ENCODE data around the gene VASH2.

Gene VASH2

GRCh38 chr1:212917858-212918257 lies 32.5 kb upstream of the VASH2 start:
- no peak for FAIRE-seq
- TF ChIP-seq POLR2A (IDR thresholded peaks at IDR 0.05; ENCODE audit: low read depth, low read length), result no peak
- DNase-seq (ENCODE audit: insufficient read length, low spot score), result no peak

GRCh38 chr1:212918824-212919223 lies 31.5 kb upstream of the VASH2 start:
- FAIRE-seq (no peak), DNase-seq (ENCODE audit: insufficient read length, low spot score) (no peak)
- TF ChIP-seq POLR2A (IDR thresholded peaks at IDR 0.05; ENCODE audit: low read depth, low read length), result no peak

GRCh38 chr1:212920246-212920645 lies 30.1 kb upstream of the VASH2 start:
- TF ChIP-seq POLR2A (IDR thresholded peaks at IDR 0.05; ENCODE audit: low read depth, low read length), result no peak
- FAIRE-seq (no peak), DNase-seq (ENCODE audit: insufficient read length, low spot score) (no peak)

- no peak for TF ChIP-seq POLR2A (IDR thresholded peaks at IDR 0.05; ENCODE audit: low read depth, low read length)
- no peak for FAIRE-seq
- no peak for DNase-seq (ENCODE audit: insufficient read length, low spot score)
Measured at GRCh38 chr1:212920896-212921295, 29.4 kb upstream of the VASH2 start.

GRCh38 chr1:212922016-212922415 lies 28.3 kb upstream of the VASH2 start:
- DNase-seq (ENCODE audit: insufficient read length, low spot score) (no peak), FAIRE-seq (no peak)
- TF ChIP-seq POLR2A (IDR thresholded peaks at IDR 0.05; ENCODE audit: low read depth, low read length), result no peak

GRCh38 chr1:212926372-212926771 lies 24.0 kb upstream of the VASH2 start:
- TF ChIP-seq POLR2A (IDR thresholded peaks at IDR 0.05; ENCODE audit: low read depth, low read length), result no peak
- FAIRE-seq, result no peak
- DNase-seq (ENCODE audit: insufficient read length, low spot score), result no peak

- FAIRE-seq (no peak), DNase-seq (ENCODE audit: insufficient read length, low spot score) (no peak)
- no peak for TF ChIP-seq POLR2A (IDR thresholded peaks at IDR 0.05; ENCODE audit: low read depth, low read length)
Measured at GRCh38 chr1:212928323-212929291, 21.7 kb upstream of the VASH2 start.

GRCh38 chr1:212930986-212931678 lies 19.2 kb upstream of the VASH2 start:
- no peak for TF ChIP-seq POLR2A (IDR thresholded peaks at IDR 0.05; ENCODE audit: low read depth, low read length)
- no peak for DNase-seq (ENCODE audit: insufficient read length, low spot score)
- no peak for FAIRE-seq

GRCh38 chr1:212933815-212934471 lies 16.4 kb upstream of the VASH2 start:
- FAIRE-seq (no peak), DNase-seq (ENCODE audit: insufficient read length, low spot score) (no peak)
- no peak for TF ChIP-seq POLR2A (IDR thresholded peaks at IDR 0.05; ENCODE audit: low read depth, low read length)

- no peak for FAIRE-seq
- no peak for TF ChIP-seq POLR2A (IDR thresholded peaks at IDR 0.05; ENCODE audit: low read depth, low read length)
- DNase-seq (ENCODE audit: insufficient read length, low spot score), result no peak
Measured at GRCh38 chr1:212935387-212935981, 14.9 kb upstream of the VASH2 start.

- DNase-seq (ENCODE audit: insufficient read length, low spot score) (no peak), FAIRE-seq (no peak)
- TF ChIP-seq POLR2A (IDR thresholded peaks at IDR 0.05; ENCODE audit: low read depth, low read length), result no peak
Measured at GRCh38 chr1:212937034-212937433, 13.3 kb upstream of the VASH2 start.

- TF ChIP-seq POLR2A (IDR thresholded peaks at IDR 0.05; ENCODE audit: low read depth, low read length), result no peak
- DNase-seq (ENCODE audit: insufficient read length, low spot score), result no peak
- FAIRE-seq, result no peak
Measured at GRCh38 chr1:212938846-212939245, 11.5 kb upstream of the VASH2 start.

- no peak for TF ChIP-seq POLR2A (IDR thresholded peaks at IDR 0.05; ENCODE audit: low read depth, low read length)
- no peak for DNase-seq (ENCODE audit: insufficient read length, low spot score)
- no peak for FAIRE-seq
Measured at GRCh38 chr1:212941452-212941851, 8.9 kb upstream of the VASH2 start.
